HEK293 (cell line): ENCODE measurements around the gene GNB1L.
A peak's percentile ranks its signal among the peaks of the same experiment; 100 is the strongest.

ENCODE experiments used
- CTCF ChIA-PET: fragments of 350-600 bp; formaldehyde crosslinking; extraction: SDS; loops from one replicate; lab custom pipeline; 2021; ENCODE audit warnings: antibody characterized with exemption; lab: Yijun Ruan, JAX
- POLR2A ChIA-PET: fragments of 300-600 bp; formaldehyde crosslinking; extraction: SDS; loops from one replicate; lab custom pipeline; 2020; ENCODE audit warnings: antibody characterized with exemption, inconsistent platforms; lab: Yijun Ruan, JAX
- H3K27ac ChIP-seq: fragments of 200-500 bp; sonication (Bioruptor generic); 2 replicates; pipeline ENCODE4 v1.5.1; 2014; ENCODE audit warnings: low read depth, low read length, control low read depth, inconsistent platforms; ENCODE audit errors: extremely low read depth
- H3K36me3 ChIP-seq, 2 experiments: fragments of 200-500 bp in 1 of 2; sonication (Bioruptor generic) in 1 of 2; 1 replicate in 1 of 2; 2 replicates in 1 of 2; pipeline ENCODE4 v1.5.1; 2014 to 2017; ENCODE audit warnings: inconsistent platforms in 2 of 2, low read length in 2 of 2; ENCODE audit not compliant: control insufficient read depth in 2 of 2, insufficient read depth in 1 of 2
- H3K4me1 ChIP-seq: fragments of 200-500 bp; sonication (Bioruptor generic); 2 replicates; pipeline ENCODE4 v1.5.1; 2014; ENCODE audit warnings: mild to moderate bottlenecking, low read length, inconsistent platforms; ENCODE audit not compliant: control insufficient read depth, insufficient read depth
- H3K4me3 ChIP-seq: 2 replicates; pipeline ENCODE4 v1.5.1; 2011; ENCODE audit warnings: low read depth, mild to moderate bottlenecking, control low read depth, low read length, moderate library complexity
- H3K9me3 ChIP-seq: fragments of 200-500 bp; sonication (Bioruptor generic); 2 replicates; pipeline ENCODE4 v1.5.1; 2014; ENCODE audit warnings: low read depth, low read length, inconsistent platforms; ENCODE audit not compliant: control insufficient read depth, insufficient read depth
- AEBP2 ChIP-seq: fragments of 450-650 bp; formaldehyde crosslinking; IDR thresholded peaks from 2 replicates; pipeline ENCODE4 v1.5.1; 2016; ENCODE audit warnings: missing biosample characterization, missing genetic modification characterization, borderline replicate concordance
- BCL11B ChIP-seq: fragments of 450-650 bp; formaldehyde crosslinking; IDR thresholded peaks from 2 replicates; pipeline ENCODE4 v1.5.1; 2016; ENCODE audit warnings: low read depth, missing biosample characterization, missing genetic modification characterization
- EGR2 ChIP-seq: fragments of 450-650 bp; formaldehyde crosslinking; IDR thresholded peaks from 2 replicates; pipeline ENCODE4 v1.5.1; 2016; ENCODE audit warnings: low read depth, missing biosample characterization, missing genetic modification characterization
- GLIS1 ChIP-seq: fragments of 450-650 bp; formaldehyde crosslinking; IDR thresholded peaks from 2 replicates; pipeline ENCODE4 v1.5.1; 2016; ENCODE audit warnings: missing biosample characterization, missing genetic modification characterization
- HOXD13 ChIP-seq: sonication (generic); formaldehyde crosslinking; IDR thresholded peaks from 2 replicates; pipeline ENCODE4 v1.8.0; 2022; ENCODE audit warnings: missing genetic modification reagents, borderline replicate concordance
- REST ChIP-seq: fragments of 450-650 bp; formaldehyde crosslinking; IDR thresholded peaks from 2 replicates; pipeline ENCODE4 v1.5.1; 2016; ENCODE audit warnings: missing biosample characterization, missing genetic modification characterization
- SCRT1 ChIP-seq: fragments of 450-650 bp; formaldehyde crosslinking; IDR thresholded peaks from 2 replicates; pipeline ENCODE4 v1.5.1; 2016; ENCODE audit warnings: missing biosample characterization, missing genetic modification characterization, borderline replicate concordance
- SP3 ChIP-seq: fragments of 450-650 bp; formaldehyde crosslinking; IDR thresholded peaks from 2 replicates; pipeline ENCODE4 v1.5.1; 2016; ENCODE audit warnings: missing biosample characterization, missing genetic modification characterization
- ZBTB20 ChIP-seq: fragments of 450-650 bp; formaldehyde crosslinking; IDR thresholded peaks from 2 replicates; pipeline ENCODE4 v1.5.1; 2016; ENCODE audit warnings: missing biosample characterization, missing genetic modification characterization
- ZBTB49 ChIP-seq: fragments of 450-650 bp; formaldehyde crosslinking; IDR thresholded peaks from 2 replicates; pipeline ENCODE4 v1.5.1; 2016; ENCODE audit warnings: missing biosample characterization, missing genetic modification characterization, low read depth
- ZIC2 ChIP-seq: fragments of 450-650 bp; formaldehyde crosslinking; IDR thresholded peaks from 2 replicates; pipeline ENCODE4 v1.5.1; 2016; ENCODE audit warnings: missing biosample characterization, missing genetic modification characterization
- ZNF112 ChIP-seq: fragments of 450-650 bp; formaldehyde crosslinking; IDR thresholded peaks from 2 replicates; pipeline ENCODE4 v1.5.0; 2017; ENCODE audit warnings: missing biosample characterization, missing genetic modification characterization
- ZNF138 ChIP-seq: fragments of 450-650 bp; formaldehyde crosslinking; IDR thresholded peaks from 2 replicates; pipeline ENCODE4 v1.5.1; 2016; ENCODE audit warnings: missing biosample characterization, missing genetic modification characterization, borderline replicate concordance
- ZNF239 ChIP-seq: fragments of 450-650 bp; formaldehyde crosslinking; IDR thresholded peaks from 2 replicates; pipeline ENCODE4 v1.5.1; 2016; ENCODE audit warnings: missing biosample characterization, missing genetic modification characterization
- ZNF366 ChIP-seq: fragments of 450-650 bp; formaldehyde crosslinking; conservative IDR thresholded peaks from 2 replicates; pipeline ENCODE4 v1.5.1; 2016; ENCODE audit warnings: missing biosample characterization, missing genetic modification characterization
- ZNF596 ChIP-seq: fragments of 450-650 bp; IDR thresholded peaks from 2 replicates; pipeline ENCODE4 v1.5.0; 2018; ENCODE audit warnings: missing biosample characterization, mild to moderate bottlenecking, missing genetic modification characterization, moderate library complexity
- ZNF747 ChIP-seq: fragments of 450-650 bp; formaldehyde crosslinking; IDR thresholded peaks from 2 replicates; pipeline ENCODE4 v1.5.1; 2016; ENCODE audit warnings: missing biosample characterization, missing genetic modification characterization
- ZNF785 ChIP-seq: fragments of 450-650 bp; formaldehyde crosslinking; IDR thresholded peaks from 2 replicates; pipeline ENCODE4 v1.5.1; 2016; ENCODE audit warnings: missing biosample characterization, missing genetic modification characterization

The GNB1L gene

GRCh38 chr22:19789406-19789805 is 65.3 kb downstream of the GNB1L start:
- no peak overlapping the region for H3K4me3 ChIP-seq
- POLR2A ChIA-PET = interaction anchor here (0.6 kb wide), 2 partner anchors 13 to 1943 kb away, joined by 4 to 7 read pairs; no protein-coding TSS in a partner anchor
- CTCF ChIA-PET = interaction anchor here (0.7 to 1.4 kb wide), 3 partner anchors 7 to 59 kb away, joined by 3 to 4 read pairs (median 3); no protein-coding TSS in a partner anchor

GRCh38 chr22:19788661-19789225 is 65.9 kb downstream of the GNB1L start:
- H3K36me3 ChIP-seq = peaks cover 0 to 19% of the 10 kb centered on the region in 2 experiments; a peak in 1 of 3 replicates
- CTCF ChIA-PET = interaction anchor here (0.6 to 1.7 kb wide), 3 partner anchors 15 to 65 kb away, joined by 3 to 5 read pairs (median 4); partner anchors contain the start of gene GP1BB
- TF ChIP-seq AEBP2 (tag by site-specific recombination) = no peak
- no peak for TF ChIP-seq ZNF138 (tag by site-specific recombination)
- no peak for TF ChIP-seq REST (tag by site-specific recombination)
- no peak for TF ChIP-seq BCL11B (tag by site-specific recombination)
- no peak for TF ChIP-seq EGR2 (tag by site-specific recombination)
- H3K9me3 ChIP-seq = no peaks in the 10 kb centered on the region
- no peak overlapping the region for H3K27ac ChIP-seq
- POLR2A ChIA-PET = no interaction called here
- no peak overlapping the region for H3K4me3 ChIP-seq
- H3K4me1 ChIP-seq = no peaks in the 10 kb centered on the region

More at GRCh38 chr22:19789406-19789805, 65.3 kb downstream of the GNB1L start:
- no peak overlapping the region for H3K27ac ChIP-seq
- TF ChIP-seq GLIS1 (tag by site-specific recombination) = peak; percentile 49
- no peak for TF ChIP-seq ZBTB49 (tag by site-specific recombination)
- TF ChIP-seq ZNF785 (tag by site-specific recombination) = no peak
- no peaks in the 10 kb centered on the region for H3K9me3 ChIP-seq
- H3K36me3 ChIP-seq = peaks cover 0 to 19% of the 10 kb centered on the region in 2 experiments; a peak in 1 of 3 replicates
- no peaks in the 10 kb centered on the region for H3K4me1 ChIP-seq

- H3K4me3 ChIP-seq = no peak overlapping the region
- H3K36me3 ChIP-seq = peaks cover 0 to 19% of the 10 kb centered on the region in 2 experiments; a peak in 1 of 3 replicates
- TF ChIP-seq GLIS1 (tag by site-specific recombination) (no peak), ZNF112 (no peak), AEBP2 (tag by site-specific recombination) (no peak), ZNF366 (tag by site-specific recombination) (no peak), ZIC2 (tag by site-specific recombination) (no peak), ZBTB20 (tag by site-specific recombination) (no peak), SCRT1 (tag by site-specific recombination) (no peak), SP3 (no peak), EGR2 (tag by site-specific recombination) (no peak), HOXD13 (CRISPR knock-in tag) (no peak), ZNF747 (tag by site-specific recombination) (no peak), ZNF239 (tag by site-specific recombination) (no peak), ZNF596 (tag by site-specific recombination) (no peak)
- TF ChIP-seq, all 188 proteins: peak for 0
- CTCF ChIA-PET = interaction anchor here (1.3 to 1.7 kb wide), 2 partner anchors 14 to 58 kb away, joined by 4 to 5 read pairs; no protein-coding TSS in a partner anchor
- no peaks in the 10 kb centered on the region for H3K9me3 ChIP-seq
- POLR2A ChIA-PET = no interaction called here
- H3K4me1 ChIP-seq = no peaks in the 10 kb centered on the region
- H3K27ac ChIP-seq = no peak overlapping the region
Measured at GRCh38 chr22:19787849-19788141, 66.9 kb downstream of the GNB1L start.
